Esophagus squamous epithelium (tissue), 4 donors: ENCODE data around the gene UBE2D2.

ENCODE experiments used
- CTCF ChIP-seq, 6 experiments: fragments of 450-650 bp in 4 of 6; fragments of 200-600 bp in 2 of 6; sonication (generic) in 2 of 6; IDR thresholded peaks; one replicate each; pipeline ENCODE4 v1.5.1; 2016 to 2019; ENCODE audit warnings: antibody characterized with exemption in 6 of 6, mild to moderate bottlenecking in 4 of 6, moderate library complexity in 4 of 6
- POLR2A ChIP-seq, 4 donors: fragments of 450-650 bp; IDR thresholded peaks; one replicate each; pipeline ENCODE4 v1.6.1; 2017; ENCODE audit warnings: antibody characterized with exemption in 4 of 4, mild to moderate bottlenecking in 4 of 4, moderate library complexity in 3 of 4

DNA sequence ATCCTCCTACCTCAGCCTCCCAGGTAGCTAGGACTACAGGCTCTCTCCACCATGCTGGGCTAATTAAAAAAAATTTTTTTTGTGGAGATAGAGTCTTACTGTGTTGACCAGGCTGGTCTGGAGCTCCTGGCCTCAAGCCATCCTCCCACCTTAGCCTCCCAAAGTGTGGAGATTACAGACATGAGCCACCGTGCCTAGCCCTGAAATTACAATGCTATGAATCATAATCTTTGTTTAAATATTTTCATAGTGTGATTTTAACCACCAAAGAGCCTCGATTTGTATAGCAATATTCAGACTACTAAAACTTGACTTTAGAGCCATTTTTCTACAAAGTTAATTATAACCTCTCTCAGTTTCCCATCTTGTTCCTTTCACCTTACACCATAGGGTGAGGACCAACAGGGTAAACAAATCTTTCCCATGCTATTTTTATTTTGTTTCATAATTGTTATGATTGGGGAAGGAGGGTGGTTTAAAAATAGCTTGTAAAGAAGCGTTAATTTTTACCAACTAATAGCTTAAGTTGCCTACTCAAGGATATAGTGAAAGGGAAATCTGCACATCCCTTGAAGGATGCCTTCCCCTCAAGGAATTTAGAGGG lies 32.7 kb downstream of the UBE2D2 start:
- no peak for TF ChIP-seq CTCF (IDR thresholded peaks at IDR 0.05)
- TF ChIP-seq POLR2A (IDR thresholded peaks at IDR 0.05): no peak
